Astrocyte (in vitro differentiated cells and primary cell): ENCODE data around the gene HTR7. TPM values are rescaled to one million over a fixed set of nuclear protein-coding genes. Genes with fewer than 3 reads are reported as not detected.
A peak's percentile ranks its signal among the peaks of the same experiment; 100 is the strongest.

Experiments
- DNase-seq: peaks from one replicate; pipeline ENCODE4 v3.0.0-alpha.2; 2010; ENCODE audit warnings: low read depth
- FAIRE-seq: peaks from 2 replicates; lab custom pipeline; 2011; peaks lifted over from hg19 to GRCh38; lab: Jason Lieb, UNC
- H2AFZ ChIP-seq: 2 replicates; pipeline ENCODE4 v1.6.0; 2012; ENCODE audit warnings: low read depth, low read length, inconsistent platforms
- H3K27ac ChIP-seq: 2 replicates; pipeline ENCODE4 v1.5.1; 2011; ENCODE audit warnings: low read depth, low read length, inconsistent platforms
- H3K27me3 ChIP-seq: 2 replicates; pipeline ENCODE4 v1.6.0; 2011; ENCODE audit warnings: low read length, inconsistent platforms; ENCODE audit not compliant: insufficient read depth
- H3K36me3 ChIP-seq: 2 replicates; pipeline ENCODE4 v1.5.1; 2011; ENCODE audit warnings: low read length, inconsistent platforms; ENCODE audit not compliant: insufficient read depth
- H3K4me1 ChIP-seq: 2 replicates; pipeline ENCODE4 v1.5.1; 2011; ENCODE audit warnings: low read length, inconsistent platforms; ENCODE audit not compliant: insufficient read depth
- H3K4me2 ChIP-seq: 2 replicates; pipeline ENCODE4 v1.6.0; 2012; ENCODE audit warnings: low read length, inconsistent platforms
- H3K4me3 ChIP-seq: 2 replicates; pipeline ENCODE4 v1.5.1; 2011; ENCODE audit warnings: low read depth, mild to moderate bottlenecking, low read length, inconsistent platforms; ENCODE audit not compliant: insufficient read depth
- H3K79me2 ChIP-seq: 2 replicates; pipeline ENCODE4 v1.6.0; 2012; ENCODE audit warnings: mild to moderate bottlenecking, low read length, inconsistent platforms; ENCODE audit not compliant: insufficient read depth
- H3K9ac ChIP-seq: 2 replicates; pipeline ENCODE4 v1.6.0; 2012; ENCODE audit warnings: mild to moderate bottlenecking, low read length, inconsistent platforms
- H3K9me3 ChIP-seq: 2 replicates; pipeline ENCODE4 v1.5.1; 2012; ENCODE audit warnings: low read depth, mild to moderate bottlenecking, low read length, inconsistent platforms; ENCODE audit not compliant: insufficient read depth
- H4K20me1 ChIP-seq: 2 replicates; pipeline ENCODE4 v1.6.0; 2012; ENCODE audit warnings: low read length, inconsistent platforms; ENCODE audit not compliant: insufficient read depth
- H3K27ac Mint-ChIP-seq: one replicate; pipeline ENCODE4 v1.8.0; 2021; ENCODE audit warnings: mild to moderate bottlenecking, mixed read lengths; ENCODE audit not compliant: unreplicated experiment
- H3K27me3 Mint-ChIP-seq: one replicate; pipeline ENCODE4 v1.8.0; 2021; ENCODE audit warnings: low read depth, mixed read lengths; ENCODE audit not compliant: unreplicated experiment
- H3K36me3 Mint-ChIP-seq: one replicate; pipeline ENCODE4 v1.8.0; 2021; ENCODE audit warnings: low read depth, mixed read lengths; ENCODE audit not compliant: unreplicated experiment
- H3K4me1 Mint-ChIP-seq: one replicate; pipeline ENCODE4 v1.8.0; 2021; ENCODE audit warnings: low read depth, mixed read lengths; ENCODE audit not compliant: unreplicated experiment
- H3K4me3 Mint-ChIP-seq: one replicate; pipeline ENCODE4 v1.8.0; 2021; ENCODE audit warnings: mild to moderate bottlenecking, moderate library complexity, mixed read lengths; ENCODE audit not compliant: unreplicated experiment
- H3K9me3 Mint-ChIP-seq: one replicate; pipeline ENCODE4 v1.8.0; 2021; ENCODE audit warnings: mild to moderate bottlenecking, mixed read lengths; ENCODE audit not compliant: unreplicated experiment
- EZH2 ChIP-seq: IDR thresholded peaks from 2 replicates; pipeline ENCODE4 v1.6.1; 2012; ENCODE audit warnings: mild to moderate bottlenecking, low read length, inconsistent platforms; ENCODE audit not compliant: insufficient read depth
- total RNA-seq: library from RNA; stranded (reverse); gene quantifications from 2 replicates; pipeline ENCODE4 v1.2.1, GENCODE V29; 2021
- TF ChIP-seq, protein P1 (sequence below): IDR thresholded peaks from 2 replicates; pipeline ENCODE4 v1.5.1; 2011; ENCODE audit warnings: low read depth, mild to moderate bottlenecking, inconsistent platforms, low read length, moderate library complexity; ENCODE audit not compliant: insufficient read depth

Gene HTR7
- total RNA-seq, 1 donor from 2014 or later: 0.89 TPM

DNA sequence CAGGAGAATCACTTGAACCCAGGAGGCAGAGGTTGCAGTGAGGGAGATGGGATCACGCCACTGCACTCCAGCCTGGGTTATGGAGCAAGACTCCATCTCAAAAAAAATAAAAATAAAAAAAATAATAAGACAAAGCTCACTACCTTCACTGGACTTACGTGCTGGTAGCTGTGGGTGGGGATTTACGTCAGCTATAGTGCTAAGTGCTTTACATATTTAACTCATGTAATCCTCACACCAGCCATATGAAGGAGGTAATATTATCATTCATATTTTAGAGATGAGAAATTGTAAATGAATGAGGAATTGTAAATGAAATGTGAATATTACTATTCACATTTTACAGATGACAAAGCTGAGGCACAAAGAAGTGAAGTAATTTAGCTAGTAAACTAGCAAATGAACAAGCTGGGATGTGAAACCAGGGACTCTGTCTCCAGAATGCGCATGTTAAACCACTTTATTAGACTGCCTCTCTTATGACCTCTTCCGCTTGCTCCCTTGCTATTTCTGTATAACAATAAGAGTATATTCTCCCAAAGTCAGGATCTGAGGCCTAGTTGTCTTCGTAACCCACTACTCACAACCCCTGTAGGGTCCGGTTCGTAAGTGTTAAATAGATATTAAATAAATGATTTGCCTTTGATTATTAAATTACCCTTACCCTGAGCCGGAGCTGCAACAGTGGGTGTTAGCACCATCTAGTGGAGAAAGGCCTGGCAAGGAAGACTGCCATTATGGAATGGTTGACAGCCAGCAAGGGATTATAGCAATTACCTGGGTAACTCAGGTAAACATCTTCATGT is 70.2 kb downstream of the HTR7 start:
- TF ChIP-seq EZH2: no peak
- TF ChIP-seq, protein P1, sequence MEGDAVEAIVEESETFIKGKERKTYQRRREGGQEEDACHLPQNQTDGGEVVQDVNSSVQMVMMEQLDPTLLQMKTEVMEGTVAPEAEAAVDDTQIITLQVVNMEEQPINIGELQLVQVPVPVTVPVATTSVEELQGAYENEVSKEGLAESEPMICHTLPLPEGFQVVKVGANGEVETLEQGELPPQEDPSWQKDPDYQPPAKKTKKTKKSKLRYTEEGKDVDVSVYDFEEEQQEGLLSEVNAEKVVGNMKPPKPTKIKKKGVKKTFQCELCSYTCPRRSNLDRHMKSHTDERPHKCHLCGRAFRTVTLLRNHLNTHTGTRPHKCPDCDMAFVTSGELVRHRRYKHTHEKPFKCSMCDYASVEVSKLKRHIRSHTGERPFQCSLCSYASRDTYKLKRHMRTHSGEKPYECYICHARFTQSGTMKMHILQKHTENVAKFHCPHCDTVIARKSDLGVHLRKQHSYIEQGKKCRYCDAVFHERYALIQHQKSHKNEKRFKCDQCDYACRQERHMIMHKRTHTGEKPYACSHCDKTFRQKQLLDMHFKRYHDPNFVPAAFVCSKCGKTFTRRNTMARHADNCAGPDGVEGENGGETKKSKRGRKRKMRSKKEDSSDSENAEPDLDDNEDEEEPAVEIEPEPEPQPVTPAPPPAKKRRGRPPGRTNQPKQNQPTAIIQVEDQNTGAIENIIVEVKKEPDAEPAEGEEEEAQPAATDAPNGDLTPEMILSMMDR: peak; percentile 86
- no peaks in the 10 kb centered on the region for H3K79me2 ChIP-seq
- FAIRE-seq (no peak), DNase-seq (peak; percentile 10)
- Mint-ChIP-seq H3K4me3 (no peak overlapping the region), H3K36me3 (no peaks in the 10 kb centered on the region), H3K27ac (no peak overlapping the region), H3K9me3 (no peaks in the 10 kb centered on the region), H3K27me3 (no peaks in the 10 kb centered on the region), H3K4me1 (no peaks in the 10 kb centered on the region)
- no peak overlapping the region for H3K9ac ChIP-seq
- no peaks in the 10 kb centered on the region for H3K4me1 ChIP-seq
- no peaks in the 10 kb centered on the region for H3K9me3 ChIP-seq
- H3K4me3 ChIP-seq: no peak overlapping the region
- no peaks in the 10 kb centered on the region for H3K27me3 ChIP-seq
- H3K27ac ChIP-seq: no peak overlapping the region
- H4K20me1 ChIP-seq: peaks cover 4% of the 10 kb centered on the region
- no peaks in the 10 kb centered on the region for H3K36me3 ChIP-seq
- no peak overlapping the region for H2AFZ ChIP-seq
- H3K4me2 ChIP-seq: no peak overlapping the region

DNA sequence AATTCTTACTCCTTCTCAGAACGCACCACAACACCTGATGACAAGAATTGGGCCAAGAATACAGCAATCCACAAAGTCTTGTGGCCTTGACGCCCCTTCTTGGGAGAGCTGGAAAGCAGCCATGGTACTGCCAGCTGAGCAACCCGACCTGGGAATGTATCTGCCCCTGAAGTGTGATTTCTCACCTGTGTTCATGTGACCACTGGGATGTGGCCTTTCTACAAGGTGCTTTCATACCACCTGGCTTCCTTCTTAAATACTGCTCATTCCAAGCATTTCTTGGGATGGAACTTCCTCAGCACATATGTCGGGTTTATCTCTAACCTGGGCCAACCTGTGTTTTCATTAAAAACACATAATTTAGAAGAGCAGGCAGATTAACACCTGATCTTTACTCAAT is 72.1 kb downstream of the HTR7 start:
- Histone ChIP-seq H3K4me3 (no peak overlapping the region), H3K27me3 (no peaks in the 10 kb centered on the region), H3K9me3 (no peaks in the 10 kb centered on the region), H4K20me1 (peaks cover 4% of the 10 kb centered on the region), H3K4me1 (no peaks in the 10 kb centered on the region), H3K36me3 (no peaks in the 10 kb centered on the region), H3K79me2 (no peaks in the 10 kb centered on the region), H2AFZ (no peak overlapping the region), H3K9ac (no peak overlapping the region), H3K4me2 (no peak overlapping the region), H3K27ac (no peak overlapping the region)
- Mint-ChIP-seq H3K4me3 (no peak overlapping the region), H3K27ac (no peak overlapping the region), H3K36me3 (no peaks in the 10 kb centered on the region), H3K4me1 (no peaks in the 10 kb centered on the region), H3K27me3 (no peaks in the 10 kb centered on the region), H3K9me3 (no peaks in the 10 kb centered on the region)
- TF ChIP-seq EZH2: no peak
- TF ChIP-seq, protein P1: no peak
- FAIRE-seq (no peak), DNase-seq (no peak)

DNA sequence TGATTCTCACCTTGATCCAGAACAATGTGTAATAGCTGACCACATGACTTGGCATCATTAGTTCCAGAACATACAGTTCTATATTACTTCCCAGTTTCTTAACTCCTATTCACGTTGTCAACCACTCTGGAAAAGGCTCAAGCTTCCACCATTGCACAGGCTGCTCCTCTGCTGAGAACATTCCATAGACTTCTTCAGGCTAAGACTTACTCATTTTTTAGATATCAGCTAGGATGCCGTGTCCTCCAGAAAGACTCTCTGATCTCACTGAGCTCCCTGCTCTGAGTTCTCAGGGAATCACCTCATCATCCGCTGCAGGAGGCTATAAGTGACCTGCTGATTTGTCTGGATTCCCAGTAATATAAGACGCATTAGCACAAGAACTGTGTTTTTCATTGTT is 73.1 kb downstream of the HTR7 start:
- H3K4me3 ChIP-seq: no peak overlapping the region
- Mint-ChIP-seq H3K36me3 (no peaks in the 10 kb centered on the region), H3K9me3 (no peaks in the 10 kb centered on the region), H3K4me3 (no peak overlapping the region), H3K27ac (no peak overlapping the region), H3K4me1 (no peaks in the 10 kb centered on the region), H3K27me3 (no peaks in the 10 kb centered on the region)
- H3K27me3 ChIP-seq: no peaks in the 10 kb centered on the region
- H2AFZ ChIP-seq: no peak overlapping the region
- no peaks in the 10 kb centered on the region for H3K36me3 ChIP-seq
- no peak for TF ChIP-seq EZH2
- TF ChIP-seq, protein P1: no peak
- peaks cover 4% of the 10 kb centered on the region for H4K20me1 ChIP-seq
- FAIRE-seq (no peak), DNase-seq (no peak)
- H3K9me3 ChIP-seq: no peaks in the 10 kb centered on the region
- no peak overlapping the region for H3K9ac ChIP-seq
- H3K27ac ChIP-seq: no peak overlapping the region
- no peaks in the 10 kb centered on the region for H3K4me1 ChIP-seq
- no peak overlapping the region for H3K4me2 ChIP-seq
- H3K79me2 ChIP-seq: no peaks in the 10 kb centered on the region
